NCI-H2227 treated with DMSO at 0.1 percent for 48 hours (cell line): ENCODE results near the gene ADA.

Experiments
- DNase-seq: peaks from one replicate; lab custom pipeline; 2025; lab: John Stamatoyannopoulos, UW

Gene ADA

DNA sequence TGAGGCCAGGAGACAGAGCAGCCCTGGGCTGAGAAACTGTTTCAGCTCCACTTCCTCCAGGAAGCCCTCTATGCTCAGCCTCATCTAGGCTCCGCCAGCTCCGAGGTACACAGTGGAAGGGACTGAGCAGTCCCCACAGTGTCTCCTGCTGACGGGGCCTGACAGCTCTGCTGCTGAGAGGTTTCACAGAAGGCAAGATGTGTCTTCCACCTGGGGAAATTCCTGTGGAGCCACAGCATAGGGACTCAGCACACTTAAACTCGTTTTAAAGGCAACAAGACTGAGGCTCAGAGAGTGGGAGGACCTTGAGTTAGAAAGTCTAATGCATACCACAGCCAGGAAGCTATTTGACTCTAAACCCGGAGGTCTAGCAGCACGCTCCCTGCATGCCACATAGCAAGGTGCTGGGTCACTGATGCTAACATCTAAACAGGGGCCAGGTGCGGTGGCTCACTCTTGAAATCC is 6.8 kb downstream of the ADA start:
- DNase-seq = no peak

DNA sequence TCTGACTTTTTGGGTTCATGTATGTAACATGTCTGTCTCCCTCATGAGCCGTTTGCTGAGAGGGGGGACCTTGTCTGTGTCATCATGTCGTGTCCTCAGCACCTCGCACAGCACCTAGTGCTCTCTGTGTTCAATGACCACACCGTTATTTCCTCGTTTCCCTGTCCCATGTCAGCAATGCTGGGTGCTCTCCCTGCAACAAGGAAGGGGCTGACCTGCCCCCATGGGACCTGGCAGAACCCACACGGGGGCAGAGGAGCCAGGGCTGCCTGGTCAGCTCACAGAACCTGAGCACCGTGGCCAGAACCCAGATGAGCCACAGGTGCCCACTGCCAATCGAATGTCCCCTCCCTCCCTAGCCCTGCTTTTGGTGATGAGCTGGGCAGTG is 7.3 kb downstream of the ADA start:
- no peak for DNase-seq

DNA sequence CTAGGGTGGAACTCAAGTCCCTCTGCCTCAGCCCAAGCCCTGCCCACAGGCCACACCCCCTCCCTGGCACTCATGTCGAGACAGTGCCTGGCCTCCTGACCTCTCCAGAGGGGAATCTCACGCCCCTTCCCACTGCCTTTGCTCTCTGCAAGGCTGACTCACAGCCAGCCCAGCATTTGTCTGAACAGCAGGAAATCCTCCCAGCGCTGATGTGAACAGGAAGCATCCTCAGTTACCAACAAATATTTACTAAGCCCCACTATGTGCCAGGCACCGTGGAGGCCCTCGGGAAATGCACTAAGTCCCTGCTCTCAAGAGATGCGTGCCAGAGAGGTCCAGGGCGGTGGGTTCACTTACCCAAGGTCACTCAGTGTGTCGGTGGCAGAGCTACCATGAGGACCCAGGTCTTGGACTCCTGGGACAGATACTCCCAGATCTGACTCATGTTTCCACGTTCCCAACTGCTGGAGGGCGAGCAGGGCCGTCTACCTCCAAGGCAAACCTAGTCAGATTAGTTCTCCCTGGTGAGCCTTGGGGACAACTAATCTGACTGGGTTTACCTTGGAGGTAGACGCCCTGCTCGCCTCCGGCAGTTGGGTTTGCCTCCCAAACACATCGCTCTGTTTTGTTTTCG is 7.8 kb downstream of the ADA start:
- DNase-seq = no peak

GRCh38 chr20:44643154-44643519 is 8.4 kb downstream of the ADA start:
- DNase-seq = no peak

DNA sequence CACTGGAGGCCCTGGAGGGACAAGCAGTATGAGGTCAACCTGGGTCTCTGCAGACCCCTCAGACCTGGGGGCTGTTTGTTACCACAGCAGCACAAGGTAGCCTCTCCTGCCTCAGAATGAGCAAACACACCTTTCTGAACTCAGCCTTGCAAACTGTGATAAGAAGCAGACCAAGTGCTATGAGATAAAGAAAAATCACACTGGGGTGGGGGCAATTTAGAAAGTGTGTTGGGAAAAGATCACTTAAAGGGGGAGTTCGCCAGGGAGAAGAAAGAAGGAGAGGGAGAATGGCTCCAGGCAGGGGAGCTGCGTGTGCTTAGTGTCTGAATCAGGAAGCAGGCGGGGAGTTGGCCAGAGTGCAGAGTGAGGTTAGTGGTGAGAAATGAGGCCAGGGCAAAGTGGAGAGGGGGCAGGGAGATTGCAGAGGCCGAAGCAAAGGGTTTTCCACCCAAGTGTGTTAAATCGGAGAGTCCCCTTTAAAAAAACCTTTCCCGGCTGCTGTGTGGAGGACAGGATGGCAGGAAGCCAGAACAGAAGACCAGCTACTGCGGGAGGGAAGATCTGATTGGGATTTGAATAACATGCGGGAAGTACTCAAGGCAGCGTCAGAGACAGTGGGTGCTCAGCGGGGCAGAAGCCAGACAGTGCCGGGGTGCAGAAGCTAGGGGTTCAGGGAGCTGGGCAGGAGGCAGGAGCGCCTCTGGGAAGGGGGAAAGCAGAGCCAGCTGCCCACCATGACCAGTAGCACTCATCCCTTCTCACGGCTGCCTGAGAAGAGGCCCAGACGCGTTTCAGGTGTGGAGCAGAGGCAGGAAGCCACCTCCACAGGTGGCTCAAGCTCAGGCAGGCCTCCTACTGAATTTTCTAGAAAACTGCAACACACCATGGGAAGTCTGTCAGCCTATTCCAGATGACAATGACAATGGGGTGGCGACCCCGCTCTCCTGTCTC is 9.0 kb downstream of the ADA start:
- DNase-seq = peak; percentile 44

DNA sequence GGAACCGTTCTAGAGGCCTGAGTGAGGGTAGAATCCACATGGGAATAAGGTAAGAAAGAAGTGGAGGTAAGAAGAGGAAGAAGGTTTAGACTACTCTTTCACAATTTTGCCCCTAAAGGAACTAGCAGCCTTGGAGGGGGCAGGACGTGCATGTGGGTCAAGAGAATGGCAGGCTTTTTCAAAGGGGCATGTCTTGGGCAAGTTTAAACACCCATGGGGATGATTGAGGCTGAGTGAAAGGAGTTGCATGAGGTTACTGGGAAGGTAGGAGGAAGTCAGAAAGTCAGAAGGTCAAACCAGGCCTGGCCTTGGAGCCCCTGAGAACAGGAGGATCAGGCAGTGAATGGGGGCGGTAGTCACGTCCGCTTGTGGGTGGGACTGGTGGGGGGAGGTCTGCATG is 10.2 kb downstream of the ADA start:
- DNase-seq = no peak

DNA sequence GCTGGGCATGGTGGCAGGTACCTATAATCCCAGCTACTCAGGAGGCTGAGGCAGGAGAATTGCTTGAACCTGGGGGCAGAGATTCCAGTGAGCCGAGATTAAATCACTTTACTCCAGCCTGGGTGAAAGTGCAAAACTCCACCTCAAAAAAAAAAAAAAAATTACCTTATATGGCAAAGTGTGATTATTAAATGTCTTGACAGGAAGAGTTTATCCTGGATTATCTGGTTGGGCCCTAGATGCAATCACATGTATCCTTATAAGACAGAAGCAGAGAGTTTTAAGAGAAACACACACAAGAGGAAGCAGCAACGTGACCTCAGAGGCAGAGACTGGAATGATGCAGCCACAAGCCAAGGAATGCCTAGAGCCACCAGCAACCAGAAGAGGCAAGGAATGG is 11.0 kb downstream of the ADA start:
- DNase-seq = no peak

DNA sequence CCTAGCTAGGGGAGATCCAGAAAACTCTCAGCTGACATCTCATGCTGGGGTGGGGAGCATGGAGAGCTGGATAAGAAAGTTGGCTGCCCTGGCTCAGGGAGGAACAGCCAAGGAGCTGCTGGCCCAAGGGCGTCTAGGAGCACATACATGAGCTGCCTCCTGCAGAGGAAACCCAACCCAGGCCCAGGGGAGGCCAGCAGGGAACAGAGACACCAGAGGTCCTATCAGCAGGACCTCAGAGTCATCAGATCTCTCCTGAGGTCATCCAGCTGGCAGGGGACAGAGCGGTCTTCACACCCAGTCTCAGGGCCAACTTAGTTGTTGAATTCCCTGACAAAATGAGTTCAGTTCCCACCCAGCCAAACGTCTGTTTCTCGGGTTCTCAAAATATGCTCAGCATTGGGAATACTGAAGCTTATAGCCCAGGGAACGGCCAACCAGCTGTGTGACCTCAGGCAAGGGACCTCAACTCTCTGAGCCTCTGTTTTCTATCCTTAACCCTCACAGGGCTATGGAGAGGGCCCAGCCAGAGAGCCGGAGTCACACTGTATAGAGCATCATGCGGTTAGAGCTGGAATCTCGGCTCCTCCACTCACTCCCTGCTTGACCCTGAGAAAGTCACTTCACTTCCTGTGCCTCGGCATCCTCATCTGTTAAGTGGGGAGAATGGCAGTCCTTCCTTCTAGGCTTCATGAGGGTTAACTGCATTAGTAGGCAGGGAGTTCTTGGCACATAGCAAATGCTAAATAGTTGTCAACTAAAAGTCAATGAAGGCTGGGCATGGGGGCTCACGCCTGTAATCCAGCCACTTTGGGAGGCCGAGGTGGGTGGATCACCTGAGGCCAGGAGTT is 13.8 kb downstream of the ADA start:
- DNase-seq = no peak

- no peak for DNase-seq
These were observed 14.5 kb downstream of the ADA start for GRCh38 chr20:44637042-44637441.

- DNase-seq = no peak
These were observed 15.6 kb downstream of the ADA start for GRCh38 chr20:44635877-44636276.

DNA sequence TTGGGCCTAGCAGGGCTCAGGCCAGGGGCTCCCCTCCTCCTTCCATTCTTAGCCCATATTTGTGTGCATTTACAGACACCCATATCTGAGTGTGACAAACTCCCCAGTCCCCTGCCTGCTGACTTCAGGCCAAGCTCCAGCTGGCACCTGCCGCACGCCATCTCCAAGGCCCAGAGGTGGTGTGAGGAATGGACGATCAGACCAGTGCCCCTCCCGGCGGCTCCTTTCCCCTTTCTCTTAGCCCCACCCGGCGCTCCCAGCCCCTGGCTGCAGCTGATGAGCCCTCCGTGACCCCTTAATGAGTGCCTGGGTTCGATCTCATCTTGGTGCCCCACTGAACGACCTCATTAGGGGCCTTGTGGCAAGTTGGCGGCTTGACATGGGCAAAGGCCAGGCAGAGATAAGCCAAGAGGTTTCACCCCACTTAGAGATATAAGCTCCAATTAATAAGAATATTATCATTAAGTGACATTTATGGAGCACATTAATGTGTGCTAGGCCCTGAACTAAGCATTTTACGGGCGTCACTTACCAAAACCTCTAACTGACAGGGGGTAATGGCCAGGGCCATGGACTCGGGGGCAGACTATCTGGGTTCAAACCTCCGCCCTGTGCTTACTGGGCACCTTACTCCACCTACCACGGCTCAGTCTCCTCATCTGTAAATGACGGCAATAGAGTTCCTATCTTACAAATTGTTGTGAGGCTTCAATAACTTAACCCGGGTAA is 17.5 kb downstream of the ADA start:
- DNase-seq = no peak

GRCh38 chr20:44633187-44633810 is 18.2 kb downstream of the ADA start:
- DNase-seq = no peak

GRCh38 chr20:44632103-44632752 is 19.3 kb downstream of the ADA start:
- no peak for DNase-seq

- DNase-seq = no peak
These were observed 21.2 kb downstream of the ADA start for GRCh38 chr20:44630297-44630696.

DNA sequence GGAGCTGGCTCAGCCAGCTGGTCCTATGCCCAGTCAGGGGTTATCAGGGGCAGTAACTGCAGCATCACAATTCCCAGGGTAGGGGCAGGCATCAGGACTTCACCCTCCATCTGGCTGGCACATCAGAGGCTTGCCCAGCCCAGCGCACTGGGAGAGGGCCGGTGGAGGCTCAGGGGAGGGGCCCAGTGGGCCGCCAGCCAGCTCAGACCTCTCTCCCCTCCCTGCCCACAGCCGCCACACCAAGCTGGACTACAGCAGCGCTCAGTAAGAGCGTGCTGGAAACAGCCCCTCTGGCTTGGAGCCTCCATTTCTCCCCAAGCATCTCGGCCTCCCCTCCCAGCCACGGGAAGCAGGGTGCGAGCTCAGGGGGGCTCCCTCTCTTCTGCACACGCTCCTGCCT is 22.0 kb downstream of the ADA start:
- DNase-seq = no peak

GRCh38 chr20:44629017-44629385 is 22.5 kb downstream of the ADA start:
- DNase-seq = no peak

- DNase-seq = no peak
These were observed 24.0 kb downstream of the ADA start for GRCh38 chr20:44627364-44628010.

- no peak for DNase-seq
These were observed 25.2 kb downstream of the ADA start for GRCh38 chr20:44626278-44626677.

DNA sequence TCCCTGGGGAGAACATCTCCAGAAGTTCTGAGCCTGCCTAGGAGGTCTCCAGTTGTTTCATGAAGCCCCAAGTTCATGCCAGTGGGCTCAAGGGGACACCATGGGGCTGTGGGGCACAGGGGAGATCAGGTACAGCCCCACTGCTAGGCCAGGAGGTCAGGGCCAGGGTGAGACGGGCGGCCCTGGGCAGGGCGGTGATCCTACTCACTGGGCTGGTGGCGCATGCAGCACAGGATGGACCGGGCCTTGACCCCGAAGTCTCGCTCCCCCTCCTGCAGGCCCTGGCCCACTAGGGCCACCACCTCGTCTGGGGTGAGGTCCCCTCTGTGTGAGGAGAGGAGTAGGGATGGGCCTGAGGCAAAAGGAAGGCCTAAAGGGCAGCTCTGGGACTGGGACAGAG is 26.1 kb downstream of the ADA start:
- no peak for DNase-seq

DNA sequence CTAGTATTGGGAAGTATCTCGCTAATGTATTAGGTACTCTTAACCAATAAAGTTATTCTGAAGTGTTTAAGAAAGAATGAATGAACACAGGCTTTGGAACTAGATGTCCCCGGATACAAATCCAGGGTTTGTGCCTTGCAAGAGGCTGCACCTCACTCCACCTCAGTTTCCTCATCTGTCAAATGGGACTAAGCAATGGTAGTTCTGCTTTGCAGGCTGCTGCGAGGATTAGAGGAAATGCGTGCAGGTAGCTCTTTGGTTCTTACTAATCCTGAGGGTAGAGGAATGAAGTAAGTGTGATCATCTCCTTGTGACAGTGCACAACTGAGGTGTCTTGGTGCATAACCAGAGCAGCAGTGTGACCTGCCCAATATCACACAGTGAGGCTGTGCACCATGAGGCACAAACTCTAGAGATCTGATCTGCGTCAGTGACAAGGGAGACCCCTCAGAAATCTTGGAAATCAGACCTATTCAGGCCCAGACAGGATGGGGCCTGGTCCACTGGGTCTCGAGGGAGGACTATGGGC is 26.7 kb downstream of the ADA start:
- no peak for DNase-seq
